Endothelial cell (in vitro differentiated cells): Measurements from ENCODE around the gene SH2D6. TPM values are rescaled to one million over a fixed set of nuclear protein-coding genes. Genes with fewer than 3 reads are reported as not detected.
A peak's percentile ranks its signal among the peaks of the same experiment; 100 is the strongest.

Experiments
- DNase-seq: peaks from one replicate; pipeline ENCODE4 v3.0.0; 2021; ENCODE audit warnings: low spot score
- H3K27ac Mint-ChIP-seq: one replicate; pipeline ENCODE4 v1.8.0; 2021; ENCODE audit warnings: mixed read lengths, inconsistent platforms; ENCODE audit not compliant: unreplicated experiment
- H3K27me3 Mint-ChIP-seq: one replicate; pipeline ENCODE4 v1.8.0; 2021; ENCODE audit warnings: mild to moderate bottlenecking, moderate library complexity, mixed read lengths, inconsistent platforms; ENCODE audit not compliant: unreplicated experiment
- H3K36me3 Mint-ChIP-seq: one replicate; pipeline ENCODE4 v1.8.0; 2021; ENCODE audit warnings: mild to moderate bottlenecking, low read depth, mixed read lengths, inconsistent platforms; ENCODE audit not compliant: unreplicated experiment
- H3K4me1 Mint-ChIP-seq: one replicate; pipeline ENCODE4 v1.8.0; 2021; ENCODE audit warnings: mild to moderate bottlenecking, mixed read lengths, inconsistent platforms; ENCODE audit not compliant: unreplicated experiment
- H3K4me3 Mint-ChIP-seq: one replicate; pipeline ENCODE4 v1.8.0; 2021; ENCODE audit warnings: mild to moderate bottlenecking, mixed read lengths, inconsistent platforms; ENCODE audit not compliant: unreplicated experiment
- H3K9me3 Mint-ChIP-seq: one replicate; pipeline ENCODE4 v1.8.0; 2021; ENCODE audit warnings: mixed read lengths, inconsistent platforms; ENCODE audit not compliant: unreplicated experiment
- CTCF ChIP-seq: fragments of 200-600 bp; sonication (generic); IDR thresholded peaks from one replicate; pipeline ENCODE4 v1.5.0; 2021; ENCODE audit warnings: antibody characterized with exemption; ENCODE audit not compliant: unreplicated experiment
- long read RNA-seq: library from polyadenylated mRNA; unstranded; transcript quantifications from one replicate; pipeline ENCODE4 v2.0.0, GENCODE V29; 2020; ENCODE audit not compliant: unreplicated experiment
- total RNA-seq: library from RNA; stranded (reverse); fragmentation: NEBNext Ultra II Directional; extraction: Animal tissue kit (Norgen Biotek cat#: 25700); gene quantifications from one replicate; pipeline ENCODE4 v1.2.1, GENCODE V29; 2021; ENCODE audit not compliant: unreplicated experiment

The SH2D6 gene
- total RNA-seq, result 0.33 TPM
- long read RNA-seq, result 0 reads

GRCh38 chr2:85418132-85419008 is at the start of gene SH2D6:
Gene SH2D6, plus strand, starts transcription at chr2:85418714. Its CDS starts 10,752 bp downstream, at chr2:85429466.
- no peak for TF ChIP-seq CTCF
- H3K36me3 Mint-ChIP-seq, result no peaks in the 10 kb centered on the region
- peak within 1 kb of the TSS; percentile 74 for H3K27ac Mint-ChIP-seq
- no peaks in the 10 kb centered on the region for H3K9me3 Mint-ChIP-seq
- peaks cover 10% of the 10 kb centered on the region for H3K27me3 Mint-ChIP-seq
- peak; percentile 84 for DNase-seq
- H3K4me1 Mint-ChIP-seq, result peaks cover 32% of the 10 kb centered on the region
- H3K4me3 Mint-ChIP-seq, result peak within 1 kb of the TSS; percentile 89

- Mint-ChIP-seq H3K9me3 (no peaks in the 10 kb centered on the region), H3K27ac (no peak overlapping the region), H3K4me1 (no peaks in the 10 kb centered on the region), H3K27me3 (no peaks in the 10 kb centered on the region), H3K36me3 (peaks cover 14% of the 10 kb centered on the region), H3K4me3 (no peak overlapping the region)
- DNase-seq, result no peak
- TF ChIP-seq CTCF, result no peak
These were observed 49.6 kb upstream of the SH2D6 start for GRCh38 chr2:85368921-85369320.

GRCh38 chr2:85369500-85369899 is 49.0 kb upstream of the SH2D6 start:
- no peak for DNase-seq
- Mint-ChIP-seq H3K36me3 (peaks cover 16% of the 10 kb centered on the region), H3K4me1 (no peaks in the 10 kb centered on the region), H3K9me3 (no peaks in the 10 kb centered on the region), H3K27me3 (no peaks in the 10 kb centered on the region), H3K4me3 (no peak overlapping the region), H3K27ac (no peak overlapping the region)
- TF ChIP-seq CTCF, result no peak

- H3K36me3 Mint-ChIP-seq, result peaks cover 25% of the 10 kb centered on the region
- TF ChIP-seq CTCF, result no peak
- H3K27ac Mint-ChIP-seq, result no peak overlapping the region
- no peak for DNase-seq
- H3K4me3 Mint-ChIP-seq, result no peak overlapping the region
- H3K9me3 Mint-ChIP-seq, result peaks cover 6% of the 10 kb centered on the region
- no peaks in the 10 kb centered on the region for H3K27me3 Mint-ChIP-seq
- peaks cover 2% of the 10 kb centered on the region for H3K4me1 Mint-ChIP-seq
These were observed 47.5 kb upstream of the SH2D6 start for GRCh38 chr2:85371045-85371444.

GRCh38 chr2:85376291-85377065 is 42.0 kb upstream of the SH2D6 start:
- no peak overlapping the region for H3K27ac Mint-ChIP-seq
- peaks cover 6% of the 10 kb centered on the region for H3K9me3 Mint-ChIP-seq

More at GRCh38 chr2:85376291-85377065, 42.0 kb upstream of the SH2D6 start:
- no peak for DNase-seq
- Mint-ChIP-seq H3K27me3 (no peaks in the 10 kb centered on the region), H3K36me3 (peaks cover 50% of the 10 kb centered on the region), H3K4me3 (no peak overlapping the region), H3K4me1 (peaks cover 16% of the 10 kb centered on the region)
- TF ChIP-seq CTCF, result no peak
